OCI-LY7 (cell line): ENCODE data around the gene TUBAL3.

Source experiments
- CTCF ChIP-seq: fragments of 200-600 bp; sonication (generic); conservative IDR thresholded peaks from 2 replicates; pipeline ENCODE4 v1.5.1; 2014; ENCODE audit warnings: mild to moderate bottlenecking, antibody characterized with exemption, low read length, moderate library complexity, mixed read lengths
- EZH2phosphoT487 ChIP-seq: fragments of 200-600 bp; sonication (generic); IDR thresholded peaks from 2 replicates; pipeline ENCODE4 v1.6.1; 2018; ENCODE audit warnings: low read depth, borderline replicate concordance, mild to moderate bottlenecking, mixed run types, antibody characterized with exemption, low read length, moderate library complexity, mixed read lengths

GRCh38 chr10:5376450-5376849, 28.2 kb downstream of the TUBAL3 start:
- TF ChIP-seq CTCF = no peak
- no peak for TF ChIP-seq EZH2phosphoT487
